ENCODE results near the gene TSPAN18.

The TSPAN18 gene

DNA sequence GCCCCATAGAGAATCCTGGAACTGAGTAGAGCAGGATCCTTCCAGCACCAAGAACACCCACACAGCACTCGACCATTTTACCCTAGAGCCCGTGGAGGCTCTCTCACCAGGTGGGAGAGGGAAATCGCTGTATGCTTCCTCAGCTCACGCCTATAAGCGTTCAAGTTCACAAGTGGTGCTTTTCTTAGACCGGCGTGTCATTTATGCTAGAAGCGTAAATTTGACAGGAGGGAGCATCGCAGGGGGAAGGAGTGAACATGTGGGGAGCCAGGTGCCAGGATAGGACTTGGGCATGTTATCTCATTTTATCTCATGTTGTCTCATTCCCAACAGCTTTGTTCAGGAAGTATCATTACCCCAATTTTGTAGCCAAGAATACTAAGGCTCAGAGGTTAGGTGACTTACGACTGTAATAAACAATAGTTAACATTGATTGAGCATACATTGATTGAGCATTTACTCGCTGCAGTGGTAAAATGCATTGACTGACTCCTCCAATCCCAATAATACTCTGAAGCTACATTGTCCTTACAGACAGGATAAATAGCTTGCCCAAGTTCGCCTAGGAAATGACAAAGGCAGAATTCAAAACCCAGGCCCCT lies 243.0 kb downstream of the TSPAN18 start:
- H3K4me3 ChIP-seq (ENCODE audit: low read length): no peak overlapping the region
- DNase-seq (ENCODE audit: low read depth, low spot score): no peak

- no peak overlapping the region for H3K4me3 ChIP-seq (ENCODE audit: low read length)
- no peak for DNase-seq (ENCODE audit: low read depth, low spot score)
Observed at GRCh38 chr11:44970293-44970692, 243.5 kb downstream of the TSPAN18 start.

DNA sequence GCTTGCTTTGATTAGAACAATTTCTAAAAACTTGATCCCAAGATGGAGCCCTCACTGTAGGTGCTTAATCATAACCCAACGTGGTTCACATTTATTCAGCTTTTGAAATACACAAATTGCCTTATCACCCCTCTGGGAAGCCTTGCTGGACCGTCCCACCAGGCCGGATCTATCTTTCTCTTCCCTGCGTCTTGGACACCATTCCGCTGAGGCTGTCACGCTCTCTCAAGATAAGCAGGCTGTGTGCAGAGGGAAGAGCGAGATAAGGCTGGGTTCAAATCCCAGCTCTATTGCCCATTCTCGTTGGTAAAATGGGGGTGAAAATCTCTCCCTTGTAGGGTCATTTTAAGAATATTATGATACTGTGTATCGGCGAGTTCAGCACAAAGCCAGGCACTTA lies 244.4 kb downstream of the TSPAN18 start:
- no peak for DNase-seq (ENCODE audit: low read depth, low spot score)
- no peak overlapping the region for H3K4me3 ChIP-seq (ENCODE audit: low read length)

DNA sequence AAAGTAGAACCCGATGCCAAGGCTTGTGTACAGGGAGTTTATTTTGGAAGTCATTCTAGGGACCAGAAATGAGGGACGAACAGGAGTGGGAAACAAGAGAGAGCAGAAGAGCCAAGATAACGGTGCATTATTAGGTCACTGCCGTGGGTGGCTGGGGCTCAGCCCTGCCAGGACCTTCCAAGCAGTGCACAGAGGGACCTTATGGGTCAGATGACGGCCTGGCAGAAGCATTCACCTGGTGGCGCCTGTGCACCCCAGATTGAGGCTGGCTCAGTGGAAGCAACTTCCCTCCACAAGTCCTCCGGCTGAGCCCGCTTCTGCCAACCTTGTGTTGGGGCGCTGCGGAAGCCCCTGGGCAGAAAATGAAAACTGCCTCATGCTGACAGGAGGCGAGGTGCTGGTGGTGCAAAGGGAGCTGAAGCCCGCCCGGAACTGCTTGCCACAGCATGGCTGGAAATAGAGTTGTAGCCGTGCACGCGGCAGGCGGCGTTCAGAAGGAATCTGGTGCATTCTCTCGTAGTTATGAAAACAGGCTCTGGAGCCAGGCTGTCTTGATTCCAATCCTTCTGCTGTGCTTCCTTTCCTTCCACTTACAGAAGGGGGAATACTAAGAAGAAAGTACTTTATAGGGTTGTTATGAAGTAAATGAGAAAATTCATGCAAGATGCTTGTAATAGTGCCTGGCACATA lies 246.1 kb downstream of the TSPAN18 start:
- no peak overlapping the region for H3K4me3 ChIP-seq (ENCODE audit: low read length)
- DNase-seq (ENCODE audit: low read depth, low spot score): no peak

GRCh38 chr11:44973632-44974401 lies 247.1 kb downstream of the TSPAN18 start:
- H3K4me3 ChIP-seq (ENCODE audit: low read length): no peak overlapping the region
- no peak for DNase-seq (ENCODE audit: low read depth, low spot score)

GRCh38 chr11:44974402-44975000 lies 247.7 kb downstream of the TSPAN18 start:
- no peak for DNase-seq (ENCODE audit: low read depth, low spot score)
- H3K4me3 ChIP-seq (ENCODE audit: low read length): no peak overlapping the region

DNA sequence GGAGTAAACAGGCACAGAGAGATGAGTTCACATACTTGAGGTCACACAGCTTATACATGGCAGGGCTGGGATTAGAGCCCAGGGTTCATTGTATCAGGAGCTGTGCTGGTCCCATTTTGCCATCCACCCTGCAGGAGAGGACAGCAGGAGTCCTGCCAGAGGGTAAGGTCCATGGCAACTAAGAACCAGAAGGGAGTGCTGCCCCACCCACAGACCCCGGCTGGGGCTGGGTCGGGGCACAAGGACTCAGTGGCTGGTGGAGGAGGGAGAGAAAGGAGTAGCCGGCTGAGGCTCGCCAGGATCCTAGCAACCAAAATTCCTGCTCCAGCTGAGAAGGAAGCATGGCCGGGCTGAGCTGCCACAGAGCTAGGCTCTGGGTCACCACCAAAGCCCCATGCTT lies 249.8 kb downstream of the TSPAN18 start:
- DNase-seq (ENCODE audit: low read depth, low spot score): no peak
- H3K4me3 ChIP-seq (ENCODE audit: low read length): no peak overlapping the region

DNA sequence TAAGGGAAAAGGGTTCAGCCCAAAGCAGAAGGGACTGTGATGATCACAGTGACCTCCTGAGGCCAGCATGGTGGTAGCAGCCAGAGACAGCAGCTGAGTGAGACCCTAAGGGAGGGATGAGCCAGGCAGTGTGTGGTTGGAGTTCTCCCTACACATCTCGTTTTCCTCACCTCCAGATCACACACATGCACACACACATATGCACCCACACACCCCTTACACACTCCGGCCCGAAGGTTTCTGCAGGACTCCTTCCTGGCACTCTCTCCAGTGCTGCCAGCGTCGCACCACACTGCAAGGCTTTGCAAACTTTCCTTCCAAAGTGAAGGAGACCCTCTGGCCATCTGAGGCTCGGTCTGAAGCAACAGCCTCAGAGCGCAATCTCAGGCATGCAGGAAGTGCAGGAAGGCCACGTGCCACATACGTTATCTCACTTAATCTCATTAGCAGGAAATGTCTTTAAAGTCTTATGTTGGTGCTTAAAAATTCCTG lies 250.8 kb downstream of the TSPAN18 start:
- peak; percentile 33 for DNase-seq (ENCODE audit: low read depth, low spot score)
- H3K4me3 ChIP-seq (ENCODE audit: low read length): no peak overlapping the region

GRCh38 chr11:44978274-44978960 lies 251.7 kb downstream of the TSPAN18 start:
- no peak overlapping the region for H3K4me3 ChIP-seq (ENCODE audit: low read length)
- no peak for DNase-seq (ENCODE audit: low read depth, low spot score)

DNA sequence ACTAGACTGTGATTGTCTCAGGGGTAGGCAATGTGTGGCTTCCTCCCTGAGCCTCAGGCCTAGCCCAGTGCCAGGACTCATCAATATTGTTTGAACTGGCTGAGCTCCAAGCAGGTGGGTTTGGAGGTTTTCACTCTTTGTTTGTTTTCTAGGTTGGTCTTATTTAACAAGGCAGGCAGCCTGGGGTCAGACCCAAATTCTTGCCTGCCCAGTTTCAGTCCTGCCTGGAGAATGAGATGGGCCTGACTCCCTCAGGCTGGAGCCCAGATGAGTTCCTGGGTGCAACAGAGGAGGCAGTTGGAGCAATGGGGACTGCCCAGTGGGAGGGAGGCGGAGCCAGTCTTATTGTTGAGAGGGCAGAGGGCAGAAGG lies 252.2 kb downstream of the TSPAN18 start:
- H3K4me3 ChIP-seq (ENCODE audit: low read length): no peak overlapping the region

DNA sequence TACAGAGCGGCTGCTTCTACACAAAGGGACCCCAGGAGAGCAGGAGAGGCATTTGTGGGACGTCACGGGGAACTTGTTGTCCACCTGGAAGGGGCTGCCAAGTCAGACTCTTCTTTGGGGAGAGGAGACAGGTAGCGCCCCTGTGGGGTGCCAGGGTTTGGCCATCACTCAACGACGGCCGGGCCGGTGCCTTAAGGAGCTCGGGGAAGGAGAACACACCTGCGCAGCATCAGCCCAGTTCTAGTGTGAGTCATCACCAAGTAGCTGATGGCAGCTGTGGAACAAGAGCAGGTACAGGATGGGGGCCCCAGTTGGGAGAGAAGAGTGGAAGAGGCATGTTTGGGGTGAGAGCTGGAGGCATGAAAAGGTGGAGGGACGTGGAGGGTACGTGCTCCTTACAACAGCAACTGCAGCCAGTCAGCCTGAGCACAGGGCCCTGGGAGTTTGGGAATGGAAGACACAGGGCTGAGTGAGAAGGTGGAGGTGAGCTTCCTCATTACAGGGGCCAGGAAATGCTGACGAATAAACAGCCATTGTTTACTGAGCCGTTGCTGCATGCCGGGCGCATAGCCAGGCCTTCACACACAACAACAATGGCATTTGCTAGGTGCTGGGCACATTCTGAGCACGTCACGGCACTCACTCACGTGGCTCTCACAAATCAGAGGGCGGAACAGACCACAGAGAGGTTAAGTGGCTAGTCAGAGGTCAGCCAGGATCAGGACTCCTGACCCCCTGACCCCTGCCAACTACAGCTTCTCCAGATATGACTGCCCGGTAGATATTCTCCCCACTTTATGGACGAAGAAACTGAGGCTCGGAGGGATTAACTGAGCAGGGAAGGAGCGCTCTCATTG lies 253.0 kb downstream of the TSPAN18 start:
- DNase-seq (ENCODE audit: low read depth, low spot score): no peak
- no peak overlapping the region for H3K4me3 ChIP-seq (ENCODE audit: low read length)

More for the DNA sequence above, 252.2 kb downstream of the TSPAN18 start:
- no peak for DNase-seq (ENCODE audit: low read depth, low spot score)

DNA sequence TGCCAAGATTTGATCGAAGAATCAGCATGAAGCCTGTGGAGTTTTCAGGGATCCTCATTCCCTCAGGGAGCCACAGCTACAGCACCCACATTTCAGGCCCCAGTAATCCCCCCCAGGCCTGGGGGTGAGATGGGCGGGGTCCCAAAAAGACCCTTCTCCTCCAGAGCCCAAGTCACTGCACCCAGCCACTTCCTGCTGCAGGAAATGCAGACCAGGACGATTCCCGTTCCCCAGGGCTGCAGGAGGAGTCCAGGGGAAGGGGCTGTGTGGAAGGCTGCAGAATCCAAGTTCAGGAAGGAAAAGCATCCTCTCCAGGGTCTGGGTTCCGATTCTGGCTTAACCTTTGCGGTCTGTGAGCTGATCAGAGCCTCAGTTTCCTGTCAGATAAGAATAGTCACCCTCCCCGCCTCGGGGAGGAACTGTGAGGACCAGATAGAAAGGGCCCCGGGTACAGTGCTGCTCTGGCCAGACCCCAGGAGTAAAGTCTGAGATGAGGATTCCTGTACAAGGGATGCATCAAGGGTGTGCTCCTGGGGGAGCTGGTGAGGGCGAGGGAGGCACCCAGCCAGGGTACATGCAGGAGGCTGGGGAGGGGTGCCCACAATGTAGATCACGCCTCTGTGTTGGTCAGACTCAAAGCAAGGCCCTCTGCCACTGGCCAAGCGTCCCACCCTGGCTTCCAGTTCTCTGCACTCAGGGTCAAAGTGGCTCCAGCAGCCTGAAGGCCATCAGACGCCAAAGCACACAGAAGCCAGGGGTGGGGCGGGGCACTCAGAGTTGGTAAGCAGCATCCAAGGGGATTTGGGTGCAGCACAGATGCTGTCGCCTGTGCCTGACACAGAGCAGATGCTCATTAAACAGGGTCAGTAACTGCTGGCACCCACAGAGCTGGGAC lies 254.0 kb downstream of the TSPAN18 start:
- DNase-seq (ENCODE audit: low read depth, low spot score): no peak
- no peak overlapping the region for H3K4me3 ChIP-seq (ENCODE audit: low read length)

Data from Jurkat, Clone E6-1 (cell line).